ENCODE data around the gene RAB6D. TPM values are rescaled to one million over a fixed set of nuclear protein-coding genes. Genes with fewer than 3 reads are reported as not detected.
"Not testable (repeated sequence)": the region's sequence is repeated elsewhere in the genome, so short reads cannot be mapped to it uniquely, and the experiment has no call there.

RAB6D gene
- polyA plus RNA-seq, 6 donors from 2014 or later = not detected

GRCh38 chr2:131347035-131347434 is 16.9 kb downstream of the RAB6D start:
- H3K36me3 Mint-ChIP-seq; H3K4me3 Mint-ChIP-seq; H3K4me1 Mint-ChIP-seq; H3K27ac Mint-ChIP-seq; ATAC-seq (ENCODE audit: low read depth in 2 of 2); DNase-seq: not testable (repeated sequence)
- Mint-ChIP-seq H3K27me3 (peaks cover 8 to 27% (median 11%) of the 10 kb centered on the region in 3 donors), H3K9me3 (peaks cover 0 to 11% (median 4%) of the 10 kb centered on the region in 7 donors)

- H3K4me1 Mint-ChIP-seq; H3K36me3 Mint-ChIP-seq; H3K4me3 Mint-ChIP-seq; ATAC-seq (ENCODE audit: low read depth in 2 of 2); H3K27ac Mint-ChIP-seq; DNase-seq; H3K9me3 Mint-ChIP-seq: not testable (repeated sequence)
- H3K27me3 Mint-ChIP-seq = peaks cover 8 to 19% (median 15%) of the 10 kb centered on the region in 3 donors
Measured at GRCh38 chr2:131339307-131339706, 24.7 kb downstream of the RAB6D start.

GRCh38 chr2:131335319-131335718 is 28.6 kb downstream of the RAB6D start:
- not testable (repeated sequence) for DNase-seq, H3K27ac Mint-ChIP-seq

GRCh38 chr2:131332709-131333108 is 31.3 kb downstream of the RAB6D start:
- H3K4me1 Mint-ChIP-seq; H3K4me3 Mint-ChIP-seq; ATAC-seq (ENCODE audit: low read depth in 2 of 2); DNase-seq; H3K36me3 Mint-ChIP-seq; H3K9me3 Mint-ChIP-seq; H3K27ac Mint-ChIP-seq: not testable (repeated sequence)
- H3K27me3 Mint-ChIP-seq = peaks cover 17 to 39% (median 26%) of the 10 kb centered on the region in 3 donors

More at GRCh38 chr2:131335319-131335718, 28.6 kb downstream of the RAB6D start:
- H3K4me1 Mint-ChIP-seq; H3K9me3 Mint-ChIP-seq; ATAC-seq (ENCODE audit: low read depth in 2 of 2); H3K36me3 Mint-ChIP-seq; H3K4me3 Mint-ChIP-seq: not testable (repeated sequence)
- peaks cover 24 to 34% (median 30%) of the 10 kb centered on the region in 3 donors for H3K27me3 Mint-ChIP-seq

GRCh38 chr2:131331000-131331399 is 33.0 kb downstream of the RAB6D start:
- H3K4me1 Mint-ChIP-seq; H3K4me3 Mint-ChIP-seq; H3K9me3 Mint-ChIP-seq; ATAC-seq (ENCODE audit: low read depth in 2 of 2); DNase-seq; H3K36me3 Mint-ChIP-seq; H3K27ac Mint-ChIP-seq: not testable (repeated sequence)
- peaks cover 17 to 34% (median 26%) of the 10 kb centered on the region in 3 donors for H3K27me3 Mint-ChIP-seq

- no peaks in the 10 kb centered on the region for H3K4me1 Mint-ChIP-seq
- DNase-seq (no peak), ATAC-seq (ENCODE audit: low read depth in 2 of 2) (no peak)
- peaks cover 0 to 29% (median 9%) of the 10 kb centered on the region in 7 donors for H3K9me3 Mint-ChIP-seq
- H3K4me3 Mint-ChIP-seq = no peak overlapping the region
- no peaks in the 10 kb centered on the region for H3K36me3 Mint-ChIP-seq
- H3K27me3 Mint-ChIP-seq = peaks cover 0 to 10% (median 0%) of the 10 kb centered on the region in 3 donors
- H3K27ac Mint-ChIP-seq = no peak overlapping the region
Measured at GRCh38 chr2:131322209-131322608, 41.8 kb downstream of the RAB6D start.

- not testable (repeated sequence) for H3K4me3 Mint-ChIP-seq; H3K27ac Mint-ChIP-seq; DNase-seq; ATAC-seq (ENCODE audit: low read depth in 2 of 2); H3K36me3 Mint-ChIP-seq; H3K4me1 Mint-ChIP-seq
- Mint-ChIP-seq H3K27me3 (peaks cover 0 to 10% (median 0%) of the 10 kb centered on the region in 3 donors), H3K9me3 (peaks cover 0 to 29% (median 9%) of the 10 kb centered on the region in 7 donors)
Measured at GRCh38 chr2:131321344-131321743, 42.6 kb downstream of the RAB6D start.

- not testable (repeated sequence) for H3K27ac Mint-ChIP-seq; DNase-seq; H3K9me3 Mint-ChIP-seq; H3K4me1 Mint-ChIP-seq; ATAC-seq (ENCODE audit: low read depth in 2 of 2); H3K36me3 Mint-ChIP-seq; H3K4me3 Mint-ChIP-seq
- H3K27me3 Mint-ChIP-seq = peaks cover 0 to 16% (median 10%) of the 10 kb centered on the region in 3 donors
Measured at GRCh38 chr2:131311001-131311400, 53.0 kb downstream of the RAB6D start.

Other genes with a start within 250 kb of the RAB6D start
- under 1 TPM in 5 of 6 donors, not detected in 1; 0.05 to 0.16 (median 0.13) TPM for gene POTEE, start 154.6 kb downstream of the RAB6D start, polyA plus RNA-seq (ENCODE audit: low read depth in 6 of 6)
- not detected for gene TUBA3D, start 112.0 kb upstream of the RAB6D start, polyA plus RNA-seq (ENCODE audit: low read depth in 6 of 6)
- 100 to 1,000 TPM in 2 of 6 donors, 10 to 100 TPM in 4; 48.5 to 108 (median 82.3) TPM for gene MZT2A, start 128.2 kb upstream of the RAB6D start, polyA plus RNA-seq (ENCODE audit: low read depth in 6 of 6)
- under 1 TPM in 2 of 6 donors, not detected in 4; 0.27 TPM for gene CCDC74A, start 163.7 kb upstream of the RAB6D start, polyA plus RNA-seq (ENCODE audit: low read depth in 6 of 6)